Stimulated activated CD4-positive, alpha-beta T cell treated with anti-CD3 and anti-CD28 coated beads, Interleukin-1b, Interleukin-23, amount 100 ng/mL, for 4 hours (primary cell): Measurements from ENCODE around the gene ZBED1.
"Not testable (repeated sequence)": the region's sequence is repeated elsewhere in the genome, so short reads cannot be mapped to it uniquely, and the experiment has no call there.

Experiments used
- DNase-seq, 2 donors: peaks; one replicate each; pipeline ENCODE4 v3.0.0-alpha.2; 2020; ENCODE audit warnings: low read depth in 2 of 2

ZBED1 gene

GRCh38 chrX:2519638-2520037 lies 18.9 kb upstream of the ZBED1 start:
- DNase-seq, result not testable (repeated sequence)

GRCh38 chrX:2517055-2517454 lies 16.3 kb upstream of the ZBED1 start:
- DNase-seq, result no peak

- no peak for DNase-seq
These were observed 15.8 kb upstream of the ZBED1 start for GRCh38 chrX:2516623-2517022.

GRCh38 chrX:2514131-2514530 lies 13.4 kb upstream of the ZBED1 start:
- no peak for DNase-seq

- DNase-seq, result no peak
These were observed 12.4 kb upstream of the ZBED1 start for GRCh38 chrX:2513121-2513664.

- DNase-seq, result no peak
These were observed 11.7 kb upstream of the ZBED1 start for GRCh38 chrX:2512501-2512900.

GRCh38 chrX:2511326-2511725 lies 10.6 kb upstream of the ZBED1 start:
- DNase-seq, result no peak

GRCh38 chrX:2508648-2509335 lies 8.0 kb upstream of the ZBED1 start:
- no peak for DNase-seq

GRCh38 chrX:2507904-2508627 lies 7.3 kb upstream of the ZBED1 start:
- DNase-seq, result no peak

- no peak for DNase-seq
These were observed 6.4 kb upstream of the ZBED1 start for GRCh38 chrX:2507196-2507595.

- DNase-seq, result not testable (repeated sequence)
These were observed 4.6 kb upstream of the ZBED1 start for GRCh38 chrX:2505341-2505740.

GRCh38 chrX:2504706-2505332 lies 4.0 kb upstream of the ZBED1 start:
- no peak for DNase-seq

- no peak for DNase-seq
These were observed 3.1 kb upstream of the ZBED1 start for GRCh38 chrX:2503591-2504500.

- no peak for DNase-seq
These were observed 2.1 kb upstream of the ZBED1 start for GRCh38 chrX:2502668-2503519.

- no peak for DNase-seq
These were observed 1.4 kb upstream of the ZBED1 start for GRCh38 chrX:2502120-2502667.

- DNase-seq, result no peak
These were observed 855 bp upstream of the ZBED1 start for GRCh38 chrX:2501559-2502102.

GRCh38 chrX:2500091-2500802 lies 529 bp downstream of the ZBED1 start:
- DNase-seq, result peak in 1 of 2 donors; percentile 20

- DNase-seq, result no peak
These were observed 1.3 kb downstream of the ZBED1 start for GRCh38 chrX:2499507-2499906.

GRCh38 chrX:2498781-2499302 lies 1.9 kb downstream of the ZBED1 start:
- DNase-seq, result no peak
